ENCODE results near the gene CBX4.

Gene CBX4

DNA sequence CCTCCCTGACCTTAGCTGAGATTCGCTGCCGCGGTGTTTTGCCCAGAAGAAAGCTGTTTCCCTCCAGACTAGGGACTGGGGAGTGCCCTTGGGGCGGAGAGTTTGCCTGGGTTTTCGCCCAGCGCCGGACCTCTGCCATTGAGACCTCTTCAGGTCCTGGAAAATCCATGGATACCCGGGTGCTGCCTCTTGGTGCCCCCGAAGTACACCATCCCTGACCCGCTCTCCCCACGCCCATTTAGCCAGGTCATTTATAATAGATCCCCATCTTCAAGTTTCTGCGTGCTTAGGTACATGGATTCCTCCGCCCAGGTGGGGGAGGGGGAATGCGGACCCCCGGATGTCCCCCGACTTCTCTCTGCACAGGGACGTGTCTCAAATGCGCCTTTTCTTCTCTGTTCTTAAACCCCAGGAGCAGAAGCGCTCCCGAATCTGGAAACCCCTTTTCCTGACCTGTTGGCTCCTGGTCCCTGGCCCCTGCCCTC lies 27.3 kb downstream of the CBX4 start:
- DNase-seq: no peak

GRCh38 chr17:79811011-79811867 lies 28.0 kb downstream of the CBX4 start:
- peak; percentile 88 to 92 for DNase-seq

DNA sequence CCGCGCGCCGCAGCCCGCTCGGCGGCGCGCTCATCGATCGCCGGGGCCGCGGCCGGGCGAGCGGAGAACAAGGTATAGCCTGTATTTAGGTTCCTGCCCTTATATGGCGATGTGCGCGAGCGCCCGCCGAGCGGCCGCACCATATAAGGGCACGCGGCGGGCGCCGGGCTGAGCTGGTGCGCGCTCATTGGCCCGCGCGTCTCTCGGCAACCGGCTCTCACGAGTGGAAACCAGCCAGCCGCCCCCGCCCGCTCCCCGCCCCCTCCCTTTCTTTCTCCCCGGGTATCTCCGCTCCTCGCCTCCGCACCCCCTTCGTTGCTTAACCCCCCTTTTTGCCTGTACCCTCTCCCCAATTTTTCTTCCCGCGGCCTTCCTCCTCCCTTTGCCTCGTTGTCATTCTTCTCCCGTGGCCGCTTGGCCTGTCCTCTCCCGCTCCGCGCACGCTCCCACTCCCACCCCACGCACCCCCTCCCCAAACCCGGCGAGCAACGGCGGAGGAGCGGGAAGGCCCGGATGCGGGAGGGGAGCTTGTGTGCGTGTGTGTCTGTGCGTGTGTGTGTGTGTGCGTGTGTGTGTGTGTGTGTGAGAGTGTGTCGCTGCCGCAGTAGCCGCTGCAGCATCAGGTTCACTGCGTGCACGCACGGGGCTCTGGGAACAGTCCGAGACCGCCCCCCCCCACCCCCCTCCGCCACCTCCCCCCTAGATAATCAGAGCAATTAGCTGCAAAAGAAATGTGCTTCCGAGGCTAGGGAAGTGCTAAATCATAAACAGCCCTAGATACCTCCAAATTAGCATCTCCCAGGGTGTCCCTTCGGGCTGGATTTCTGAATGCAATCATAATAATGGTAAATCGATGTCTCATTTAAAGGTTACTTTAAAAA lies 28.9 kb downstream of the CBX4 start:
- peak; percentile 94 to 98 for DNase-seq

GRCh38 chr17:79809530-79810129 lies 29.6 kb downstream of the CBX4 start:
- DNase-seq: peak; percentile 56 to 77

DNA sequence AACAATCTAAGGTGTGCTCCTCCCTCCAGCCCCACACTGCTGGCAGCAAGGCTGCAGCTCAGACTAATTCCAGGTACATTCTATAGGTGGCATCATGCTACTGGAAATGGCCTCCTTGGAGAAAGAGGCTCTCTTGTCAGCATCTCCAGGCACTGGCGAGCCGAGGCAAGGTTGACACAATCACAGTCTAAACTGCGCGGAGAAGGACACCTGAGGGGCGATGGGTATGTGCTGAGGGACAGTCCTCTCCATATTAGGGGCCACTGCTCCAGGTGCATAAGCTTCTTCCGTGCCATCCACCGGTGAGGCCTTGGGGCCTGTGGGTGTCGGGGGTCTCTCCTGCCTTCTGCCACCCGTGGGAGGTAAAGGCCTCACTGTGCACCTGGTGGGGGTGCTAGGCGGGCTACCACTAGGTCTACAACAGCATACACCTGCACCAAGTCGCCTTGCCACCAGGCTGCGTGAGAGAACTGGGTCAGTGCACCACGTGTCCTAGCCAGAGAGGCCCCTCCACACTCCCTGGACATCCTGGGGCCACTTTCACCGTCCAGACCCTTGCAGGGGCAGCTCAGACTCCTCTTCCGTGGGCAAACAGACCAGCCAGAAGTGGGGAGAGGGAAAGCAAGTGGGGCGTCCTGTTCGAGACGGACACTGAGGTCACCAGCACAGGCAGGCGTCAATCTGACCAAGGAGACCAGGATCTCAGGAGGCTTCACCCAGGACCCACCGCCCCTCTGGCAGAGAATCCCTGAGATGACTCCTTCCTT lies 30.3 kb downstream of the CBX4 start:
- peak; percentile 55 to 85 for DNase-seq

- DNase-seq: no peak
Measured at GRCh38 chr17:79806863-79807720, 32.1 kb downstream of the CBX4 start.

- DNase-seq: no peak
Measured at GRCh38 chr17:79806446-79806760, 32.8 kb downstream of the CBX4 start.

DNA sequence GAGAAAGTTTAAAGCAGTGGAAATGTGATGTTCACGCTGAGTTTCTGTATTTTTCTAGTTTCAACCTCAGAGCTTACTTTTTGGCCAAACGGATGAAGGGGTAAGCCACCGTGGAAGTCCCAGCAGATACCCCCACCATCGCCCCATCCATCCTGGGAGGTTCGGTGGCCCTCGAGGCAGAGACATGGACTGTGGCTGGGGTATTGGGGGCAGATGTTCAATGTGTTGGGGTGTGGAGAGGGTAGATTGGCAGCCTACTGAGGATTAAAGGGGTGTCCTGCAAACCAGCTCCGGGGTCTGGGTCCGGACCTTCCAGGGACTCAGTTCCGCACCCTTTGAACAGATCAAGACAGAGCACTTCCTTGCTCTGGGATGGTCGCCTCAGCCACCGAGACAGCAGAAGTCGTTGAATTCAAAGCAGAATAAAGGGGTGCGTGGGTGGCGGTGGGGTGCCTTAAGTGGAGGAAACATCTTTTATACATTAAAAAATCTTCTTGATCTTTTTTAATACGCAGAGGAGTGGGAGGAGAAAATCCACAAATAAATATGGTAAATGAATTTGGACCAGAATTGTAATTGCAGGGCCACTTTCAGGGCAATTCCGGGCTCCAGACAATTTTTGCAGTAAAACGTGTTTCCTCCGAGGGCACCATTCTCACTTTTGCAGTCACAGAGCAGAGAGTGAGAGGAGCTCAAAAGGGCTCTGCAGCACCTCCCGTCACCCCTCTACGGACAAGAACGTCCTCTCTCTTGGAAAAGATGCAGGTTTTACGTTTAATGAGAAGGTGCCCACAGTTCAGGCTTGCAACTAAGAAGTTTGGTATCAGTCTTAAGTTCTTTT lies 34.2 kb downstream of the CBX4 start:
- no peak for DNase-seq

- no peak for DNase-seq
Measured at GRCh38 chr17:79803997-79804855, 35.0 kb downstream of the CBX4 start.

DNA sequence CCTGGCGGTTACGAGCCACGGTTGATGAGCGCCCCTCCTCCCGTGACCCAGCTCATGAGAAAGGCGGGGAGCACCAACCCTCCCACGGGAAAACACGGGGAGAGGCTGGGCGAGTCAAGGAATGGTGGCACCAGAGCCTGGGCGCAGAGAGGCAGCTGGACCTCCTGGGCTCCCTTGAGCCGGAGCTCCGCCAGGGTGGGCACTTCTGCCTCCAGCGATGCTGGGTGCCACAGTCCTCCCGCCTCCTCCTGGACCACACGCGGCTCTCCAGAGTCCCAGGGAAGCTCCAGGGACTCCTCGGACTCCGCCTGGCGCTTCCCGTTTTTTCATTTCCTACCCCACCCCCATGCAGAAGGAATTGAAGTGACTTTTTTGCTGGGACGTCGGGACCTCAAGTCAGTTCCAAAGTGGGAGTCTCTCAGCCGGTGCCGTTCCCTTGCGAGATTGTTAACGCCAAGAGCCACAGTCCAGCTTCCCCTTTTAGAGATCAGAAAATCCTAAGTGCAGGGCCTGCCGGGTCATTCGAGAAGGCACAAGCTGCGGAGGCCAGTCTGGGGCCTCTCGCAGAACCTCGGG lies 35.7 kb downstream of the CBX4 start:
- DNase-seq: no peak

DNA sequence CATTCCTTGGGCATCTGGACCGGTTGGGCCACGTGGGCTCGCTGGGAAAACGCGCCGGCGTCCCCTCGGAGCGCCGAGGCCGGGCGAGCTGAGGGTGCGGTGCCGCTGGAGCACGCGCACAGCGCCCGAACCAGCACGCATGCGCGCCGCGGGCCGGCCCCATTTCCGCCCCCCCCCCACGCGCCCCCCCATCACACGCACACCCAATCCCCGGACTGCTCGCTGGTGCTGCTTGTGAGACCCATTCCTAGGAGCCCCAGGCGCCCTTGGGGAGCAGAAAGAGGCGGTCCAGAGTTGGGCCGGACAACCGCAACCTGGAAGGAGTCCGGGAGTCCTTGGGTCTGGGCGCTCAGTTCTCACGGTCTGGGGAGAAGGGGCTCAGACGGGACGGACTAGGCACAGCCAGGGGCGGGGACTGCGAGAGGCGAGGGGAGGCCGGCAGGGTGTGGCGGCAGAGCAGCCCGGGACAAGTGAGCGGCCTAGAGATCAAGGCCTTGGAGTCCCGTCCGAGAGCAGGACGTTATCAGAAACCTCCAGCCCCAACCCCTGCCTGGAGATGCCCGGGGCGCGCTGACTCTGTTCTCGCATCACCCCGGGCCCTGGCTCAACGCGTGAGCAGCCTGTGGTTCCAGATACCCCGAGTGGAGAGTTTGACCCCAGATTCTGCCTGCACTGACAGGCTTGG lies 36.4 kb downstream of the CBX4 start:
- DNase-seq: no peak

GRCh38 chr17:79802039-79802735 lies 37.1 kb downstream of the CBX4 start:
- no peak for DNase-seq

DNA sequence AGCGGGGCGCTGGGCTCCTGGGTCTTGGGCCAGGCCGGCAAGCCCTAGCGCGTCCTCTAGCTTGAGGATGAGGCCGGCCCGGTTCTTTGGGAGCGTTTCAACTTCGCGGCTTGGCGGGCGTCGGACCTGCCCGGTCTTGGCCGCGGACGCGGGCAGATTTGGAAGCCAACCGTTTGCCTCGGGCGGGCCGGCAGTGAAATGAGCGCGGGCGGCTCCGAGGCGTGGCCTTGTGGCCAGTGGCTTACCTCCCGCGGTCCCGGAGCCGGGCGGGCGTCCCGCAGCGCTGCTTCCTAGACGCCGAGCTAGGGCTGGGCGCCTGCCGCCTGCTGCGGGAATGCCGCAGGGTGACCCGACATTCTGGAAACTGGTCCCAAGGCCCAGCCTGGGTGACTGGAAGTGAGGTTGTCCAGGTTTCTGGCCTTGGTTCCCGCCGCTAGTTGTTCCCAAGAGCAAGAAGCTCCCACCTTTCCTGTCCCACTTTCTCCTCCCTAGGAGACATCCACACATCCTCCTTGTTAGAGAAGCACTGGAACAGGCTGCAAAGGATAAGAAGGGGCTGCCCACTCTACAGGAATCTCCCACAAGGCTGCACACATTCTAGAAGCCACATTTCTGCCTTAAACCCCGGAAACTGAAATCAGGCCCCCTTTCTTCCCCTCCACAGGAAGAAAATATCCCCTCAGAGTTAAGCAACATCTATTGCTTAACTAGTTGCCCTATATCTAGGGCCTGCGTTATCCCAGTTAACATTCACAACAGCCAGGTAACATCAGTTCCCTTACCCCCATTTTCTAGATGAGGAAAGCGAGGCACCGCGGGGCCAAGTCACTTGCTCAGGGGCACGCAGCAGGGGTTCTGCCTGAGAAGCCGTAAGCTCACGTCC lies 37.8 kb downstream of the CBX4 start:
- no peak for DNase-seq

DNA sequence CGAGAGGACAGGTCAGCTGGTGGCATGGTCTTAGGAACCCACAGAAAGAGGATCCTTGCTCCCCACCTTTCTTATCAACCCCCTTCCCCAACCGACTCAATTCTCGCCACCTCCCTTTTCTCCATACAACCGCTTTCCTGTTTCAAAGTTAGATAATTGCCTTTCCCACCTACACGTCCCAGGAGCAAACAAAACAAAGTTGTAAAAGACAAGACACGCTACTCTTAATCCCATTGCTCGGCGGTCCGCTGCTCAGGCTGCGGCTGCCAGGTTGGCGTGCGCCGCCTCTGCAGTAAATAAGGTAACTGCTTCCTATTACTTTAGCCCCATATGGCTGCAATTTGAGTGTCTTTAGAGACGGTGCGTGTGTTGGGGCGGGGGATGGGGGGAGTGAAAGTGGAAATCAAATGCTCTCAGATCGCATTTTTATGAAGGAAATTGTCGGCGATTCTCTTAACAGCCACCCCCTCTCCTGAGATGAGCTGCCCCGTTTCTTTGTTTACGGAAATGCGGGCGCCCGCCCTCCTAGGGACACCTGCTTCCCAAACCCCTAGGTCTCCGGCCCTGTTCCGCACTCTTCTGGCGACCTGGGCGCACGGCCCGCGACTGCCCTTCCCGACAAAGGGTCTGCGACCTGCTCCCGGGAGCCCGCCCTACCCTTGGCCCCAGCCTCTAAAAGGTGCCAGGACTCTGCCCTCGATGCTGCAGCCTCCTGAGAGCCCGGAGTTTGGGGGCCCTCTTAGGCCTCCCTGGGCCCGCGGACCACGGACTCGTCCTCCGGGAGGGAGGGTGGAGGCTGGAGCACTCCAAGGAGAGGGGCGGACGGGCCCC lies 38.7 kb downstream of the CBX4 start:
- peak; percentile 56 to 68 for DNase-seq

- DNase-seq: no peak
Measured at GRCh38 chr17:79799538-79800324, 39.5 kb downstream of the CBX4 start.
